Esophagus squamous epithelium (tissue), 5 donors: ENCODE data around the gene PRTG. TPM values are rescaled to one million over a fixed set of nuclear protein-coding genes. Genes with fewer than 3 reads are reported as not detected.
"Not testable (repeated sequence)": the region's sequence is repeated elsewhere in the genome, so short reads cannot be mapped to it uniquely, and the experiment has no call there.

ENCODE experiments used
- DNase-seq: peaks from one replicate; lab custom pipeline; 2025; lab: John Stamatoyannopoulos, UW
- H3K27ac ChIP-seq, 4 donors: fragments of 200-600 bp; sonication (generic); one replicate each; pipeline ENCODE4 v1.5.1; 2016 to 2019; ENCODE audit warnings: mild to moderate bottlenecking in 1 of 4
- H3K27me3 ChIP-seq, 4 donors: fragments of 200-600 bp; sonication (generic); 1 replicate in 3 of 4; 2 replicates in 1 of 4; pipeline versions ENCODE4 v1.5.1 to v1.6.0; 2017 to 2021; ENCODE audit warnings: antibody characterized with exemption in 1 of 4
- H3K36me3 ChIP-seq, 3 donors: fragments of 200-600 bp; sonication (generic); one replicate each; pipeline ENCODE4 v1.5.1; 2016 to 2019
- H3K4me1 ChIP-seq, 3 donors: fragments of 200-600 bp; sonication (generic); one replicate each; pipeline ENCODE4 v1.5.1; 2017 to 2019
- H3K4me3 ChIP-seq, 4 donors: fragments of 200-600 bp; sonication (generic); 1 replicate in 3 of 4; 2 replicates in 1 of 4; pipeline ENCODE4 v1.5.1; 2016 to 2019; ENCODE audit warnings: mild to moderate bottlenecking in 2 of 4, moderate library complexity in 1 of 4
- H3K9me3 ChIP-seq, 3 donors: fragments of 200-600 bp; sonication (generic); one replicate each; pipeline ENCODE4 v1.5.1; 2016 to 2019
- POLR2A ChIP-seq, 4 donors: fragments of 450-650 bp; IDR thresholded peaks; one replicate each; pipeline ENCODE4 v1.6.1; 2017; ENCODE audit warnings: antibody characterized with exemption in 4 of 4, mild to moderate bottlenecking in 4 of 4, moderate library complexity in 3 of 4
- WGBS, 2 donors: methylation state at CpG; one replicate each; pipeline ENCODE4 v1.1.5; 2018; 5-methylcytosine and 5-hydroxymethylcytosine counted together
- intact Hi-C: fragments of 100-400 bp; cut with DNase I; formaldehyde crosslinking; loops from one replicate; pipeline ENCODE4 v1.15.0; 2022
- total RNA-seq, 4 donors: library from RNA; depleted of rRNA; stranded (reverse); fragments of >200 nt; gene quantifications; one replicate each; pipeline ENCODE4 v1.1.0, GENCODE V29; 2016
- TF ChIP-seq, protein P1 (sequence below), 6 experiments: fragments of 450-650 bp in 4 of 6; fragments of 200-600 bp in 2 of 6; sonication (generic) in 2 of 6; IDR thresholded peaks; one replicate each; pipeline ENCODE4 v1.5.1; 2016 to 2019; ENCODE audit warnings: antibody characterized with exemption in 6 of 6, mild to moderate bottlenecking in 4 of 6, moderate library complexity in 4 of 6
- donor health status: DM: yes; HTN: yes; CAD: no.

PRTG gene
- total RNA-seq, 4 donors from 2014 or later = 0.04 to 1.3 (median 0.15) TPM

DNA sequence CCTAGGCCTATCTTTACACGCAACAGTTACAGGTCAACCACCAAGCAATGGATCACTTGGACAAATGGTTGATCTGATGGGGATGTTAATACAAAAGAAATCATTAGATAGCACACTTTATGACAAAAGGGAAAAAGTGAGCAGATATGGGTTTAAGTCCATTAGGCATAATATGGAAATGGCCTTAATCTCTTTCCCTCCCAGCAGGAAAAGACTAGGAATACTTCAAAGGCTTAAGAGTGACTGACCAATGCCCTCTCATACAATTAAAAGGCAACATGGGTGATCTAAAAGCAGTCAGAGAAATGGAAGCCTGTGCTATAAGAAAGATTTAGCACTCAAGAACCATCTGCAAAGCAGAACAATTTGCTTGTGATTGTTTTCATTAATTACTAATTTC lies 3.3 kb downstream of the PRTG start:
- intact Hi-C loops = no loop called here
- 86 to 100% methylated on average over 1 of the region's 1 CpG for WGBS, 2 donors
- H3K27ac ChIP-seq = no peak overlapping the region
- no peak overlapping the region for H3K4me3 ChIP-seq
- H3K36me3 ChIP-seq = no peaks in the 10 kb centered on the region
- H3K9me3 ChIP-seq = no peaks in the 10 kb centered on the region
- TF ChIP-seq POLR2A (IDR thresholded peaks at IDR 0.05) = no peak
- TF ChIP-seq, protein P1, sequence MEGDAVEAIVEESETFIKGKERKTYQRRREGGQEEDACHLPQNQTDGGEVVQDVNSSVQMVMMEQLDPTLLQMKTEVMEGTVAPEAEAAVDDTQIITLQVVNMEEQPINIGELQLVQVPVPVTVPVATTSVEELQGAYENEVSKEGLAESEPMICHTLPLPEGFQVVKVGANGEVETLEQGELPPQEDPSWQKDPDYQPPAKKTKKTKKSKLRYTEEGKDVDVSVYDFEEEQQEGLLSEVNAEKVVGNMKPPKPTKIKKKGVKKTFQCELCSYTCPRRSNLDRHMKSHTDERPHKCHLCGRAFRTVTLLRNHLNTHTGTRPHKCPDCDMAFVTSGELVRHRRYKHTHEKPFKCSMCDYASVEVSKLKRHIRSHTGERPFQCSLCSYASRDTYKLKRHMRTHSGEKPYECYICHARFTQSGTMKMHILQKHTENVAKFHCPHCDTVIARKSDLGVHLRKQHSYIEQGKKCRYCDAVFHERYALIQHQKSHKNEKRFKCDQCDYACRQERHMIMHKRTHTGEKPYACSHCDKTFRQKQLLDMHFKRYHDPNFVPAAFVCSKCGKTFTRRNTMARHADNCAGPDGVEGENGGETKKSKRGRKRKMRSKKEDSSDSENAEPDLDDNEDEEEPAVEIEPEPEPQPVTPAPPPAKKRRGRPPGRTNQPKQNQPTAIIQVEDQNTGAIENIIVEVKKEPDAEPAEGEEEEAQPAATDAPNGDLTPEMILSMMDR (IDR thresholded peaks at IDR 0.05) = no peak
- peaks cover 3 to 70% (median 7%) of the 10 kb centered on the region in 4 donors for H3K27me3 ChIP-seq
- no peak for DNase-seq
- peaks cover 12 to 29% (median 19%) of the 10 kb centered on the region in 3 donors for H3K4me1 ChIP-seq

DNA sequence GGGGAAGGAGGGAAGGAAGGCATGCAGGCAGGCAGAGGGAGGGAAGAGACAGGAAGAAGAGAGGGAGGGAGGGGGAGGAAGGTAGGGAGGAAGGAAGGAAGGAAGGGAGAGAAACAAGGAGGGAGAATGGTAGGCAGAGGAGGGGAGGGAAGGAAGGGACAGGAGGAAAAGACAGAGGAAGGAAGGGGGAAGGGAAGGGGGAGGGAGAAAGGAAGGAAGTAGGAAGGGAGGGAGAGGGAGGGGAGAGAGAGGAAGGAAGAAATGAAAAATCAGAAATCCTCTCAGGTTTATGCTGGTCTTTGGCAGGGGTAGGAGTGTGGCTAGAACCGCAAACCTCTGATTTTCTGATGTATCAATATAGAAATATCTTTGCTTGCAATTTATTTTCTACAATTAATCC lies 4.2 kb downstream of the PRTG start:
- H3K27ac ChIP-seq = no peak overlapping the region

DNA sequence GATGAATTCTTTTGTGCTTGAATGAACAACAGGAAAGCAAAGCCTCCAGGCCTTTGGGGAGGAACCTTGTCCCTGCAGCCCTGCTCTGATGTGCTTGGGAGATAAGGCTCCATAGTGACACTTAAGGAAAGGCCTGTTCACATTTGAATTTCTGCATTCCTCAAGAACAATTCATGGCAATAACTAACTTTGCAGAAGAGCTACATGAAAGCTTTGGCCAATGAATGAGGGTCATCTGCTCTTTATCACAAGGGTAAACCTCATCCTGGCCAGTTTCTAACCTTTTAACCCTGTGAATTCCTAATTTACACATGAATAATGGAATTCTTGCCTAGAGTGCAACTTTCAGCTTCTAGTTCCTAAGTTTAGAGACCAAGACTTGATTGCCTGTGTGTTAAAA lies 5.6 kb downstream of the PRTG start:
- H3K36me3 ChIP-seq = no peaks in the 10 kb centered on the region
- H3K27ac ChIP-seq = no peak overlapping the region
- no peak for DNase-seq
- H3K4me1 ChIP-seq = peaks cover 9 to 15% (median 12%) of the 10 kb centered on the region in 3 donors
- no peak overlapping the region for H3K4me3 ChIP-seq
- peaks cover 0 to 47% (median 5%) of the 10 kb centered on the region in 4 donors for H3K27me3 ChIP-seq
- H3K9me3 ChIP-seq = no peaks in the 10 kb centered on the region
- TF ChIP-seq, protein P1 (IDR thresholded peaks at IDR 0.05) = no peak
- TF ChIP-seq POLR2A (IDR thresholded peaks at IDR 0.05) = no peak
- intact Hi-C loops = no loop called here

More for the DNA sequence above, 4.2 kb downstream of the PRTG start:
- Histone ChIP-seq H3K27me3 (peaks cover 3 to 61% (median 7%) of the 10 kb centered on the region in 4 donors), H3K4me1 (peaks cover 12 to 29% (median 19%) of the 10 kb centered on the region in 3 donors), H3K4me3 (no peak overlapping the region), H3K36me3 (no peaks in the 10 kb centered on the region), H3K9me3 (no peaks in the 10 kb centered on the region)
- TF ChIP-seq, protein P1 (IDR thresholded peaks at IDR 0.05) = no peak
- no peak for TF ChIP-seq POLR2A (IDR thresholded peaks at IDR 0.05)
- WGBS, 2 donors = 0 to 91% methylated on average over 1 of the region's 1 CpG
- no peak for DNase-seq
- intact Hi-C loops = no loop called here

DNA sequence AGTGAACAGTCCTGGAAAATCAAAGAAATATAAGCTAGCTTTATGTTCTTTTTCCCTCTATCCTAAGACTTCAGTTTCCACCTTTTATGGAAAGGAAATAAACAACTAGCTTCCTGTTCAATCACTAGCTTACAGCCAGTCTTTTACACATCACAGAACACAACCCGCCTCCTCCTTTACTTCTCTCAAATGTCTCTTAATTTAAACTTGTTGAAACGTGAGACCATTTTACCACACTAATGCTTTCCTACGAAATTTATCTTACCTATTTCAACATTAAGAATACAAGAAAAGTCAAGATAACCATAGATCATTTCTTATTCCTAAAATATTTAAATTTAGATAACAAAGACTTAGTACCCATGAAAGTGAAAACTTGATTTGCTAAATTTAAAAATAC lies 6.2 kb downstream of the PRTG start:
- 60 to 81% methylated on average over 3 of the region's 3 CpGs for WGBS, 2 donors
- H3K9me3 ChIP-seq = no peaks in the 10 kb centered on the region
- intact Hi-C loops = no loop called here
- no peak for DNase-seq
- no peak overlapping the region for H3K4me3 ChIP-seq
- no peak overlapping the region for H3K27ac ChIP-seq
- no peaks in the 10 kb centered on the region for H3K36me3 ChIP-seq
- no peak for TF ChIP-seq POLR2A (IDR thresholded peaks at IDR 0.05)
- TF ChIP-seq, protein P1 (IDR thresholded peaks at IDR 0.05) = no peak
- peaks cover 4 to 9% (median 6%) of the 10 kb centered on the region in 3 donors for H3K4me1 ChIP-seq
- peaks cover 0 to 41% (median 3%) of the 10 kb centered on the region in 4 donors for H3K27me3 ChIP-seq

DNA sequence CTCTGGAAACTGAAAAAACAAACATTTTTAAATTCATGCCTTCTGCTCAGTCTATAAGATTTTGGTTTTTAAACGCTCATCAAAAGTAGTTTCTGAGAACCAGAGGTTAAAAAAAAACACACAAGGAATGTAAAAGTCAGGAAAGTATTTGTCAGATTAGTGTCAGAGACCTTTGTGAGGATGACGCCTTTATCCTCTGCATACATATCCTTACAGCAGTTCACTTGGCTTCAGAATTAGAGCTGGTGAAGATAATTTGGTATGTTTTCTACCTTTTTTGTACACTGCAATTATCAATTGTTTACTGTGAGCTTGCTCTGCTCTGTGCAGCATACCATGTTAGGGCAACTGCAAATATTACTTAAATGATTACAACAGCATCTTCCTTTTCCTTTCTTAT lies 8.3 kb downstream of the PRTG start:
- Histone ChIP-seq H3K4me3 (no peak overlapping the region), H3K4me1 (no peaks in the 10 kb centered on the region), H3K27ac (no peak overlapping the region), H3K36me3 (no peaks in the 10 kb centered on the region), H3K9me3 (no peaks in the 10 kb centered on the region), H3K27me3 (peaks cover 0 to 20% (median 1%) of the 10 kb centered on the region in 4 donors)
- WGBS, 2 donors = 48 to 61% methylated on average over 2 of the region's 2 CpGs
- TF ChIP-seq POLR2A (IDR thresholded peaks at IDR 0.05) = no peak
- TF ChIP-seq, protein P1 (IDR thresholded peaks at IDR 0.05) = no peak
- DNase-seq = no peak
- intact Hi-C loops = no loop called here

DNA sequence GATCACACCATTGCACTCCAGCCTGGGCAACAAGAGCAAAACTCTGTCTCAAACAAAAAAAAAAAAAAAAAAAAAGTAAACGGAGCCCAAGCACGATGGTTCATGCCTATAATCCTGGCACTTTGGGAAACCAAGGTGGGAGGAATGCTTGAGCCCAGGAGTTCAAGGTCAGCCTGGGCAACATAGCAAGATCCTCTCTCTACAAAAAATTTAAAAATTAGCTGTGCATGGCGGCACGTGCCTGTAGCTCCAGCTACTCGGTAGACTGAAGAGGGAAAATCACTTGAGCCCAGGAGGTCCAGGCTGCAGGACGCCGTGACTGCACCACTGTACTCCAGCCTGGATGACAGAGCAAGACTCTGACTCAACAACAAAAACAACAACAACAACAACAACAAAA lies 9.5 kb downstream of the PRTG start:
- DNase-seq, H3K4me1 ChIP-seq, H3K4me3 ChIP-seq, H3K36me3 ChIP-seq, H3K9me3 ChIP-seq, intact Hi-C loops, H3K27ac ChIP-seq, H3K27me3 ChIP-seq: not testable (repeated sequence)
- 80 to 86% methylated on average over 4 to 5 of the region's 7 CpGs for WGBS, 2 donors
